Thyroid gland (tissue), 4 donors: Measurements from ENCODE around the gene SERPINB6.

Experiments used
- CTCF ChIP-seq, 6 experiments: fragments of 200-600 bp in 3 of 6; fragments of 450-650 bp in 3 of 6; sonication (generic) in 3 of 6; IDR thresholded peaks; one replicate each; pipeline ENCODE4 v1.5.1; 2016 to 2019; ENCODE audit warnings: antibody characterized with exemption in 6 of 6, mild to moderate bottlenecking in 2 of 6, inconsistent platforms in 1 of 6, moderate library complexity in 1 of 6
- POLR2A ChIP-seq, 2 donors: fragments of 450-650 bp; IDR thresholded peaks; one replicate each; pipeline ENCODE4 v1.6.1; 2017; ENCODE audit warnings: antibody characterized with exemption in 2 of 2, mild to moderate bottlenecking in 2 of 2, moderate library complexity in 1 of 2

- TF ChIP-seq CTCF (IDR thresholded peaks at IDR 0.05) (no peak), POLR2A (IDR thresholded peaks at IDR 0.05) (no peak)
These were observed 6.4 kb downstream of the SERPINB6 start for GRCh38 chr6:2964793-2965505.
